Measurements from ENCODE around the gene HLF. TPM values are rescaled to one million over a fixed set of nuclear protein-coding genes. Genes with fewer than 3 reads are reported as not detected.

Gene HLF
- total RNA-seq, 1 donor from 2014 or later, result 14.7 TPM

DNA sequence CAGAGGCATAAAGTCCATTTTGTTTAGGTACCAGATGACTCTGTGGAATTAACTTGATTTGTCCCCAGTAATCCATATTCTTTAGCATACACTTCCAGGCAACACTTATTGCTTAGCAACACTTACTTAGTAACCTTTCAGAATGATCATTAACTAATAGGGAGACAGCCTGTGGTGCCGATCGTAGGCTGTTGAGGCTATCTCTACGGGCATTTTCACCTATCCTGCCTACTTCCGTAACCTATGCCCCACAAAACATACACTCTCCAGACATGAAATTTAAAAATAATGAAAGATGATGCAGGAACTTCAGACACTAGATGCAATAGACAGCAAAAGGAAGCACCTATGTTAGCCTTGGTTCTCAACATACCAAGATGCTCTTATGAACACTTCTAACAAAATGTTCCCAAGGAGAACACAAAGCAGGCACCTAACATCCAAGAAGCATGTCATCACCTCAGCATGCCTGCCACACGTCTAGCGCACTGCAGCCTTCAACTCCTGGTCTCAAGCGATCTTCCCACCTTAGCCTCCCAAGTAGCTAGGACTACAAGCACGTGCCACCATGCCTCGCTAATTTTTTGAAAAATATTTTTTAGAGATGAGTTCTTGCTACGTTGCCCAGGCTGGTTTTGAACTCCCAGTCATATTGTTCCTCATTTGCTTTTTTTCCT lies 34.5 kb downstream of the HLF start:
- no peak for TF ChIP-seq POLR2AphosphoS5 (IDR thresholded peaks at IDR 0.05; ENCODE audit: insufficient read depth in 1 of 2, low read depth in 1 of 2)
- TF ChIP-seq, protein P1, sequence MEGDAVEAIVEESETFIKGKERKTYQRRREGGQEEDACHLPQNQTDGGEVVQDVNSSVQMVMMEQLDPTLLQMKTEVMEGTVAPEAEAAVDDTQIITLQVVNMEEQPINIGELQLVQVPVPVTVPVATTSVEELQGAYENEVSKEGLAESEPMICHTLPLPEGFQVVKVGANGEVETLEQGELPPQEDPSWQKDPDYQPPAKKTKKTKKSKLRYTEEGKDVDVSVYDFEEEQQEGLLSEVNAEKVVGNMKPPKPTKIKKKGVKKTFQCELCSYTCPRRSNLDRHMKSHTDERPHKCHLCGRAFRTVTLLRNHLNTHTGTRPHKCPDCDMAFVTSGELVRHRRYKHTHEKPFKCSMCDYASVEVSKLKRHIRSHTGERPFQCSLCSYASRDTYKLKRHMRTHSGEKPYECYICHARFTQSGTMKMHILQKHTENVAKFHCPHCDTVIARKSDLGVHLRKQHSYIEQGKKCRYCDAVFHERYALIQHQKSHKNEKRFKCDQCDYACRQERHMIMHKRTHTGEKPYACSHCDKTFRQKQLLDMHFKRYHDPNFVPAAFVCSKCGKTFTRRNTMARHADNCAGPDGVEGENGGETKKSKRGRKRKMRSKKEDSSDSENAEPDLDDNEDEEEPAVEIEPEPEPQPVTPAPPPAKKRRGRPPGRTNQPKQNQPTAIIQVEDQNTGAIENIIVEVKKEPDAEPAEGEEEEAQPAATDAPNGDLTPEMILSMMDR (IDR thresholded peaks at IDR 0.05), result no peak
- TF ChIP-seq POLR2A (IDR thresholded peaks at IDR 0.05), result no peak
- Histone ChIP-seq H3K9me3 (no peaks in the 10 kb centered on the region), H3K4me1 (peaks cover 6% of the 10 kb centered on the region), H3K27ac (no peak overlapping the region), H3K36me3 (no peaks in the 10 kb centered on the region), H3K4me3 (no peak overlapping the region), H3K27me3 (no peaks in the 10 kb centered on the region)
- intact Hi-C loops (cut with DNase I), result no loop called here
- DNase-seq (ENCODE audit: extremely low spot score in 2 of 2), result no peak

DNA sequence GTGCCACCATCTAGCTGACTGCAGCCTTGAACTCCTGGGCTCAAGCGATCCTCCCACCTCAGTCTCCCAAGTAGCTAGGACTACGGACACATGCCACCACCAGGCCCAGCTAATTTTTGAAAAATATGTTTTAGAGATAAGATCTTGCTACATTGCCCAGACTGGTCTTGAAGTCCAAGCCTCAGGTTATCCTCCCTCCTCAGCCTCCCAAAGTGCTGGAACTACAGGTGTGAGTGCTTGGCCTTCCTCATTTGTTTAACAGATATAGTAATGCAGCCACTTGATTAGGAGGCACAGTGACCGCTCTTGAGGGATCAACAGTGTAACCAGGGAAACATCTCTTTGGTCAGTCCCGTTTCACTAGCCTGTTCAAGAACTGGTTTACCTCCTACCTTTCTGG lies 35.1 kb downstream of the HLF start:
- peaks cover 6% of the 10 kb centered on the region for H3K4me1 ChIP-seq

DNA sequence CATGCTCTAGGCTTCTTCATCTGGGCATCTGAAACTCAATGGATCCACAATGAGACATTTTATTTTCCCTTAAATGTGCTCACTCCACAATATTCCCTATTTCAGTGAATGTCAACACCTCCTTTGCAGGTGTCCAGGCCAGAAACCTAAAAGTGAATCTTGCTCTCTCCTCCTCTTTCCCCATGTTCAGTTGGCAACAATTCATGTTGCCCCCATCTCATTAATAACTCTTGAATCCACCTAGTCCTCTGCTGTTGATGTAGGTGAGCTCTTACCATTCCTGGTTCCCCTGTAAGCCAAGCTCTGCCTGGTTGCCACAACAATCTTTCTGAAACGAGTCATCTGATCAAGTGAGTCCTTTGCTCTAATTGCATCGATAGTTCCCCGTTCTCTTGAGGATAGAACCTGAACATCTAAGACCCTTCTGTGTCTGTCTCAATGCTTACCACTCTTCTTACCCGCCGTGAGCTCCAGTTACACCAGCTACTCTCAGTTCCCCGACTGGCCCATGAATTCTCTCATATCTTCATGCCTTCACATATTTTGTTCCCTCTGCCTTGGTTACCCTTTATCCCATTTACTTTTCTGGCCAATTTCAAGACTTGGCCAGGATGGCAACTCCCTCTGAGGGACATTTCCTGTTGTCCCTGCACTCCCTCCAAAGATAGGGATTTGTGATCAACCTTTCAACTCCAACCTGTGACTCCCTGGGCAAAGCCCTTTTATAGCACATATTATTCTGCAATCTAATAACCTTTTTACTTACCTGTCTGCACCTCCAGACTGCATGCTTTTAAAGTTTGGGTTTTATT lies 35.9 kb downstream of the HLF start:
- Histone ChIP-seq H3K4me3 (no peak overlapping the region), H3K27me3 (no peaks in the 10 kb centered on the region), H3K4me1 (peaks cover 2% of the 10 kb centered on the region), H3K36me3 (no peaks in the 10 kb centered on the region), H3K27ac (no peak overlapping the region), H3K9me3 (no peaks in the 10 kb centered on the region)
- DNase-seq (ENCODE audit: extremely low spot score in 2 of 2), result no peak
- TF ChIP-seq POLR2A (IDR thresholded peaks at IDR 0.05) (no peak), POLR2AphosphoS5 (IDR thresholded peaks at IDR 0.05; ENCODE audit: insufficient read depth in 1 of 2, low read depth in 1 of 2) (no peak)
- TF ChIP-seq, protein P1 (IDR thresholded peaks at IDR 0.05), result no peak
- intact Hi-C loops (cut with DNase I), result no loop called here

More for the DNA sequence above, 35.1 kb downstream of the HLF start:
- Histone ChIP-seq H3K27ac (no peak overlapping the region), H3K4me3 (no peak overlapping the region), H3K36me3 (no peaks in the 10 kb centered on the region), H3K9me3 (no peaks in the 10 kb centered on the region), H3K27me3 (no peaks in the 10 kb centered on the region)
- no peak for TF ChIP-seq POLR2AphosphoS5 (IDR thresholded peaks at IDR 0.05; ENCODE audit: insufficient read depth in 1 of 2, low read depth in 1 of 2)
- TF ChIP-seq POLR2A (IDR thresholded peaks at IDR 0.05), result no peak
- TF ChIP-seq, protein P1 (IDR thresholded peaks at IDR 0.05), result no peak
- no peak for DNase-seq (ENCODE audit: extremely low spot score in 2 of 2)
- intact Hi-C loops (cut with DNase I), result no loop called here

DNA sequence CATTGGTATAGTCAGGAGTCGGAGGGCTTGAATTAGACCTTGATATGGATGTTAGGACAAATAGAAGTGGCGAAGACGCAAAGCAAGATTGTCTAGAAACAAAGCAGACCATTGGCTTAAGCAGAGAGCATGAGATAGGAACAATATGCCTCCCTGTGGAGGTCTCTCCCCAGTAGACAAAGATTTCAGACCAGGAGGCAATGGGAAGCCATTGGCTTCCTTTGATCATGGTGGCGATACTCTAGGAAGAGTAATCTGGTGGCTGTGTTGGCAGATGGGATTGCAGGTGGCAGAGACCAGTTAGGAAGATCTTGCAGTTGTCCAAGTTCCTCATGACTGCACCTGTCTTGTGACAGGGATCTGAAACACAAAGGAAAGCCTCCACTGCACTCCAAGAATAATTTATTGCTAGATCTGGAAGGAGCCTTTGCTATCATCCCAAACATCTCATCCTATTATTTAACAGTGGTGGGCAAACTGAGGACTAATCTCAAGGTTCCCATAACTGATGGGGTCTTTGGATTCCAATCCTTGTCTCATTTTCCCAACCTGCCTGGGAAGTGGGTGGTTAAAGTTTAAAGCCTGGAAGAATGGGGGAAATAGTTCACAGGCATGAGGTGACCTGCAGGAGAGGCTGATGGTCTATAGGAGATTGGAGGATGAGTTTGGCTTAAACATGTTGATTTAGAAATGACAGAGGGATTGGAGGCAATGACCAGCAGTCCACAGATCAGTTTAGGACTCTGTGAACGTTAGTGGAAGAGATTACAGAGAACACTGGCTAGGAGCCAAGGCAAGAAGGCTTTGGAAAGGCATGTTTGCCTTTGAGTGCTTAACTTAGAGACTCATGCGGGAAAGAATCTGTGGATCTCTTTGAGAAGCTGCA lies 37.0 kb downstream of the HLF start:
- Histone ChIP-seq H3K9me3 (no peaks in the 10 kb centered on the region), H3K27me3 (no peaks in the 10 kb centered on the region), H3K4me3 (no peak overlapping the region), H3K4me1 (no peaks in the 10 kb centered on the region), H3K27ac (no peak overlapping the region), H3K36me3 (no peaks in the 10 kb centered on the region)
- DNase-seq (ENCODE audit: extremely low spot score in 2 of 2), result no peak
- intact Hi-C loops (cut with DNase I), result no loop called here
- no peak for TF ChIP-seq POLR2AphosphoS5 (IDR thresholded peaks at IDR 0.05; ENCODE audit: insufficient read depth in 1 of 2, low read depth in 1 of 2)
- no peak for TF ChIP-seq POLR2A (IDR thresholded peaks at IDR 0.05)
- TF ChIP-seq, protein P1 (IDR thresholded peaks at IDR 0.05), result no peak

Measured in vagina (tissue), 2 donors.